GM12878 (cell line): ENCODE results near the gene RAB11A. TPM values are rescaled to one million over a fixed set of nuclear protein-coding genes. Genes with fewer than 3 reads are reported as not detected.

Experiments
- CHD4 ChIP-seq: fragments of 200-600 bp; sonication (generic); IDR thresholded peaks from 2 replicates; pipeline ENCODE4 v1.6.1; 2016; ENCODE audit warnings: mild to moderate bottlenecking
- CREM ChIP-seq: IDR thresholded peaks from 2 replicates; pipeline ENCODE4 v1.6.1; 2014; ENCODE audit warnings: antibody characterized with exemption, low read depth
- EP300 ChIP-seq, 2 experiments: fragments of 150-350 bp in 1 of 2; IDR thresholded peaks; 2 replicates each; pipeline ENCODE4 v1.6.1; 2011 to 2012; ENCODE audit warnings: low read depth in 2 of 2, low read length in 2 of 2, borderline replicate concordance in 1 of 2, improper control_type of control experiment in 1 of 2, inconsistent platforms in 1 of 2; ENCODE audit not compliant: control insufficient read depth in 1 of 2
- HDAC6 ChIP-seq: fragments of 200-600 bp; sonication (generic); IDR thresholded peaks from one replicate; pipeline ENCODE4 v1.8.0; 2017; ENCODE audit warnings: antibody characterized with exemption; ENCODE audit not compliant: unreplicated experiment
- IKZF2 ChIP-seq, 2 experiments: fragments of 450-650 bp; IDR thresholded peaks; 2 replicates each; pipeline ENCODE4 v1.6.1; 2017; ENCODE audit warnings: mild to moderate bottlenecking in 2 of 2, moderate library complexity in 2 of 2
- MEF2A ChIP-seq: IDR thresholded peaks from 2 replicates; pipeline ENCODE4 v1.6.1; 2011; ENCODE audit warnings: low read depth, mild to moderate bottlenecking, low read length, moderate library complexity; ENCODE audit not compliant: insufficient read depth
- MEF2B ChIP-seq: fragments of 450-650 bp; IDR thresholded peaks from 2 replicates; pipeline ENCODE4 v1.6.1; 2018; ENCODE audit warnings: mild to moderate bottlenecking, moderate library complexity; ENCODE audit not compliant: partially characterized antibody, poor library complexity, severe bottlenecking
- NFXL1 ChIP-seq: fragments of 450-650 bp; IDR thresholded peaks from 2 replicates; pipeline ENCODE4 v1.6.1; 2017; ENCODE audit warnings: antibody characterized with exemption, mild to moderate bottlenecking, borderline replicate concordance
- NR2C2 ChIP-seq: IDR thresholded peaks from 2 replicates; pipeline ENCODE4 v1.6.1; 2011; ENCODE audit warnings: borderline replicate concordance, low read depth; ENCODE audit not compliant: control insufficient read depth, insufficient read length
- POLR2A ChIP-seq: IDR thresholded peaks from 2 replicates; pipeline ENCODE4 v1.6.1; 2011; ENCODE audit warnings: low read depth, mild to moderate bottlenecking, low read length
- POU2F2 ChIP-seq: IDR thresholded peaks from 3 replicates; pipeline ENCODE4 v1.6.1; 2011; ENCODE audit warnings: low read depth, mild to moderate bottlenecking, low read length, borderline replicate concordance
- RAD51 ChIP-seq: fragments of 450-650 bp; IDR thresholded peaks from 2 replicates; pipeline ENCODE4 v1.6.1; 2016; ENCODE audit warnings: moderate library complexity, mild to moderate bottlenecking, inconsistent platforms
- SIN3A ChIP-seq: IDR thresholded peaks from 2 replicates; pipeline ENCODE4 v1.6.1; 2012; ENCODE audit warnings: low read depth, low read length, improper control_type of control experiment
- SMAD5 ChIP-seq: IDR thresholded peaks from 2 replicates; pipeline ENCODE4 v1.6.1; 2016; ENCODE audit warnings: antibody characterized with exemption, low read depth
- TCF12 ChIP-seq: IDR thresholded peaks from 2 replicates; pipeline ENCODE4 v1.6.1; 2011; ENCODE audit warnings: low read depth, mild to moderate bottlenecking, low read length
- ZNF24 ChIP-seq: fragments of 450-650 bp; IDR thresholded peaks from 2 replicates; pipeline ENCODE4 v1.6.1; 2017; ENCODE audit warnings: antibody characterized with exemption, mild to moderate bottlenecking
- ZNF274 ChIP-seq: IDR thresholded peaks from one replicate; pipeline ENCODE4 v1.8.0; 2011; ENCODE audit not compliant: insufficient read length, insufficient read depth
- ZZZ3 ChIP-seq: IDR thresholded peaks from 2 replicates; pipeline ENCODE4 v1.6.1; 2011; ENCODE audit warnings: low read depth; ENCODE audit not compliant: control insufficient read depth, insufficient read length
- polyA plus RNA-seq, 11 experiments: library from polyadenylated mRNA; depleted of rRNA in 4 of 11; unstranded in 6 of 11; stranded (reverse) in 5 of 11; fragments of >200 nt; fragmentation: Nextera tagmentation in 4 of 11; fragmentation: Illumina TruSeq in 1 of 11; extraction: Ambion mirVana in 4 of 11; extraction: Trizol in 1 of 11; gene quantifications; 1 replicate in 1 of 11; 2 replicates in 10 of 11; pipeline versions ENCODE4 v1.2.1 to v1.2.3, GENCODE V29; 2011 to 2016; ENCODE audit warnings: inconsistent platforms in 2 of 11, missing spikeins in 2 of 11, low read depth in 1 of 11
- total RNA-seq, 4 experiments: library from RNA; depleted of rRNA in 3 of 4; stranded (reverse); fragments of >200 nt in 3 of 4; fragmentation: Illumina TruSeq in 1 of 4; extraction: Trizol in 1 of 4; gene quantifications; 2 replicates each; pipeline versions ENCODE4 v1.2.1 to v1.2.3, GENCODE V29; 2013 to 2021
- TF ChIP-seq, protein P1 (sequence below): IDR thresholded peaks from 2 replicates; pipeline ENCODE4 v1.6.1; 2011; ENCODE audit warnings: borderline replicate concordance, low read depth, mild to moderate bottlenecking, moderate library complexity, low read length; ENCODE audit not compliant: insufficient read depth, poor library complexity, severe bottlenecking
- TF ChIP-seq, protein P2 (sequence below): fragments of 450-650 bp; IDR thresholded peaks from 2 replicates; pipeline ENCODE4 v1.6.1; 2016; ENCODE audit warnings: mild to moderate bottlenecking, moderate library complexity, borderline replicate concordance
- TF ChIP-seq, protein P3 (sequence below): fragments of 150-350 bp; IDR thresholded peaks from 2 replicates; pipeline ENCODE4 v1.6.1; 2016; ENCODE audit warnings: low read depth, low read length

The RAB11A gene
- total and polyA plus RNA-seq, 10 of the 15 experiments (the other 5 are each of a cell fraction or from before 2014, with no cell fraction given): 128 to 387 (median 224) TPM

GRCh38 chr15:65870889-65871533 lies 1.7 kb downstream of the RAB11A start (continued):
- TF ChIP-seq, protein P1, sequence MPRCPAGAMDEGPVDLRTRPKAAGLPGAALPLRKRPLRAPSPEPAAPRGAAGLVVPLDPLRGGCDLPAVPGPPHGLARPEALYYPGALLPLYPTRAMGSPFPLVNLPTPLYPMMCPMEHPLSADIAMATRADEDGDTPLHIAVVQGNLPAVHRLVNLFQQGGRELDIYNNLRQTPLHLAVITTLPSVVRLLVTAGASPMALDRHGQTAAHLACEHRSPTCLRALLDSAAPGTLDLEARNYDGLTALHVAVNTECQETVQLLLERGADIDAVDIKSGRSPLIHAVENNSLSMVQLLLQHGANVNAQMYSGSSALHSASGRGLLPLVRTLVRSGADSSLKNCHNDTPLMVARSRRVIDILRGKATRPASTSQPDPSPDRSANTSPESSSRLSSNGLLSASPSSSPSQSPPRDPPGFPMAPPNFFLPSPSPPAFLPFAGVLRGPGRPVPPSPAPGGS: no peak
- no peak for TF ChIP-seq CHD4
- TF ChIP-seq NFXL1: no peak
- peak; percentile 35; the same call in 1 of the 3 replicates for TF ChIP-seq POU2F2
- no peak for TF ChIP-seq ZZZ3
- TF ChIP-seq, protein P2, sequence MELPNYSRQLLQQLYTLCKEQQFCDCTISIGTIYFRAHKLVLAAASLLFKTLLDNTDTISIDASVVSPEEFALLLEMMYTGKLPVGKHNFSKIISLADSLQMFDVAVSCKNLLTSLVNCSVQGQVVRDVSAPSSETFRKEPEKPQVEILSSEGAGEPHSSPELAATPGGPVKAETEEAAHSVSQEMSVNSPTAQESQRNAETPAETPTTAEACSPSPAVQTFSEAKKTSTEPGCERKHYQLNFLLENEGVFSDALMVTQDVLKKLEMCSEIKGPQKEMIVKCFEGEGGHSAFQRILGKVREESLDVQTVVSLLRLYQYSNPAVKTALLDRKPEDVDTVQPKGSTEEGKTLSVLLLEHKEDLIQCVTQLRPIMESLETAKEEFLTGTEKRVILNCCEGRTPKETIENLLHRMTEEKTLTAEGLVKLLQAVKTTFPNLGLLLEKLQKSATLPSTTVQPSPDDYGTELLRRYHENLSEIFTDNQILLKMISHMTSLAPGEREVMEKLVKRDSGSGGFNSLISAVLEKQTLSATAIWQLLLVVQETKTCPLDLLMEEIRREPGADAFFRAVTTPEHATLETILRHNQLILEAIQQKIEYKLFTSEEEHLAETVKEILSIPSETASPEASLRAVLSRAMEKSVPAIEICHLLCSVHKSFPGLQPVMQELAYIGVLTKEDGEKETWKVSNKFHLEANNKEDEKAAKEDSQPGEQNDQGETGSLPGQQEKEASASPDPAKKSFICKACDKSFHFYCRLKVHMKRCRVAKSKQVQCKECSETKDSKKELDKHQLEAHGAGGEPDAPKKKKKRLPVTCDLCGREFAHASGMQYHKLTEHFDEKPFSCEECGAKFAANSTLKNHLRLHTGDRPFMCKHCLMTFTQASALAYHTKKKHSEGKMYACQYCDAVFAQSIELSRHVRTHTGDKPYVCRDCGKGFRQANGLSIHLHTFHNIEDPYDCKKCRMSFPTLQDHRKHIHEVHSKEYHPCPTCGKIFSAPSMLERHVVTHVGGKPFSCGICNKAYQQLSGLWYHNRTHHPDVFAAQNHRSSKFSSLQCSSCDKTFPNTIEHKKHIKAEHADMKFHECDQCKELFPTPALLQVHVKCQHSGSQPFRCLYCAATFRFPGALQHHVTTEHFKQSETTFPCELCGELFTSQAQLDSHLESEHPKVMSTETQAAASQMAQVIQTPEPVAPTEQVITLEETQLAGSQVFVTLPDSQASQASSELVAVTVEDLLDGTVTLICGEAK: no peak; the same call in 1 of the 2 replicates
- no peak for TF ChIP-seq TCF12
- TF ChIP-seq NR2C2: no peak
- TF ChIP-seq POLR2A: 0 out of 2 replicates have a peak, but pooled peaks have one; percentile 14
- TF ChIP-seq ZNF24: no peak
- TF ChIP-seq ZNF274: no peak
- no peak for TF ChIP-seq MEF2A
- no peak for TF ChIP-seq IKZF2 (IDR thresholded peaks at IDR 0.05)
- TF ChIP-seq SIN3A: 0 out of 2 replicates have a peak, but pooled peaks have one; percentile 30
- no peak for TF ChIP-seq EP300 (IDR thresholded peaks at IDR 0.05; ENCODE audit: borderline replicate concordance in 1 of 2, control insufficient read depth in 1 of 2, low read depth in 2 of 2, low read length in 2 of 2)
- TF ChIP-seq, protein P3, sequence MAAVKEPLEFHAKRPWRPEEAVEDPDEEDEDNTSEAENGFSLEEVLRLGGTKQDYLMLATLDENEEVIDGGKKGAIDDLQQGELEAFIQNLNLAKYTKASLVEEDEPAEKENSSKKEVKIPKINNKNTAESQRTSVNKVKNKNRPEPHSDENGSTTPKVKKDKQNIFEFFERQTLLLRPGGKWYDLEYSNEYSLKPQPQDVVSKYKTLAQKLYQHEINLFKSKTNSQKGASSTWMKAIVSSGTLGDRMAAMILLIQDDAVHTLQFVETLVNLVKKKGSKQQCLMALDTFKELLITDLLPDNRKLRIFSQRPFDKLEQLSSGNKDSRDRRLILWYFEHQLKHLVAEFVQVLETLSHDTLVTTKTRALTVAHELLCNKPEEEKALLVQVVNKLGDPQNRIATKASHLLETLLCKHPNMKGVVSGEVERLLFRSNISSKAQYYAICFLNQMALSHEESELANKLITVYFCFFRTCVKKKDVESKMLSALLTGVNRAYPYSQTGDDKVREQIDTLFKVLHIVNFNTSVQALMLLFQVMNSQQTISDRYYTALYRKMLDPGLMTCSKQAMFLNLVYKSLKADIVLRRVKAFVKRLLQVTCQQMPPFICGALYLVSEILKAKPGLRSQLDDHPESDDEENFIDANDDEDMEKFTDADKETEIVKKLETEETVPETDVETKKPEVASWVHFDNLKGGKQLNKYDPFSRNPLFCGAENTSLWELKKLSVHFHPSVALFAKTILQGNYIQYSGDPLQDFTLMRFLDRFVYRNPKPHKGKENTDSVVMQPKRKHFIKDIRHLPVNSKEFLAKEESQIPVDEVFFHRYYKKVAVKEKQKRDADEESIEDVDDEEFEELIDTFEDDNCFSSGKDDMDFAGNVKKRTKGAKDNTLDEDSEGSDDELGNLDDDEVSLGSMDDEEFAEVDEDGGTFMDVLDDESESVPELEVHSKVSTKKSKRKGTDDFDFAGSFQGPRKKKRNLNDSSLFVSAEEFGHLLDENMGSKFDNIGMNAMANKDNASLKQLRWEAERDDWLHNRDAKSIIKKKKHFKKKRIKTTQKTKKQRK: no peak
- no peak for TF ChIP-seq HDAC6
- peak; percentile 27 for TF ChIP-seq MEF2B
- no peak for TF ChIP-seq CREM
- peak; percentile 10; the same call in 1 of the 2 replicates for TF ChIP-seq RAD51
- TF ChIP-seq SMAD5: no peak
